Activated naive CD8-positive, alpha-beta T cell (primary cell): Measurements from ENCODE around the gene ADCY7.

ENCODE experiments used
- H3K27ac Mint-ChIP-seq: one replicate; pipeline ENCODE4 v1.8.0; 2021; ENCODE audit warnings: mixed read lengths
- H3K27me3 Mint-ChIP-seq: one replicate; pipeline ENCODE4 v1.8.0; 2021; ENCODE audit warnings: mixed read lengths
- H3K36me3 Mint-ChIP-seq: one replicate; pipeline ENCODE4 v1.8.0; 2021; ENCODE audit warnings: mixed read lengths
- H3K4me1 Mint-ChIP-seq: one replicate; pipeline ENCODE4 v1.8.0; 2021; ENCODE audit warnings: low read depth, mixed read lengths
- H3K4me3 Mint-ChIP-seq: one replicate; pipeline ENCODE4 v1.8.0; 2021; ENCODE audit warnings: mild to moderate bottlenecking, mixed read lengths
- H3K9me3 Mint-ChIP-seq: one replicate; pipeline ENCODE4 v1.8.0; 2021; ENCODE audit warnings: low read depth, mixed read lengths

The ADCY7 gene

DNA sequence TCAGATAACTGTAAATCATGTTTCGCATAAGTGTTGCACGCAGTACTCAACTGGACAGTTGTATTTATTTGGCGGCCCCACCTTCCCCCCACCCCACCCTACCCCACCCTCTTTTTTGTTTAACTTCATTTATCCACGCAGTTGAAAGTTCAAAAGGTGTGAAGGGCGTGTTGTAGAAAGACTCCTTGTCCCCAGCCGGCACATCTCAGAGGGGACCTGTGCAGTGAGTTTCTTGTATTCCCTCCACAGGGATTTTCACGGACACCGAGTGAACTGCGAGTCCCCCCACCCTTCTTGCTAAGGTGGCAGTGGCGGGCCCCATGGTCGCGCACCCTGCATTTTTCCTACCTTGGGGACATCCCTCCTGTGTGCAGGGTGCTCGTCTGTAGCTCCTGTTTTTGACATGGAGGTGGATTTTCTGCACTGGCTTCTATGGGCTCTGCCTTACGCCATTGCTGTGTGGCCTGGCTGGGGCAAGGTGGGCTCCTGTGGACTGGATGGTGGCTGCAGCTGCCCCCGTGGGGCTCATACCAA lies 36.2 kb downstream of the ADCY7 start:
- H3K27ac Mint-ChIP-seq = no peak overlapping the region

DNA sequence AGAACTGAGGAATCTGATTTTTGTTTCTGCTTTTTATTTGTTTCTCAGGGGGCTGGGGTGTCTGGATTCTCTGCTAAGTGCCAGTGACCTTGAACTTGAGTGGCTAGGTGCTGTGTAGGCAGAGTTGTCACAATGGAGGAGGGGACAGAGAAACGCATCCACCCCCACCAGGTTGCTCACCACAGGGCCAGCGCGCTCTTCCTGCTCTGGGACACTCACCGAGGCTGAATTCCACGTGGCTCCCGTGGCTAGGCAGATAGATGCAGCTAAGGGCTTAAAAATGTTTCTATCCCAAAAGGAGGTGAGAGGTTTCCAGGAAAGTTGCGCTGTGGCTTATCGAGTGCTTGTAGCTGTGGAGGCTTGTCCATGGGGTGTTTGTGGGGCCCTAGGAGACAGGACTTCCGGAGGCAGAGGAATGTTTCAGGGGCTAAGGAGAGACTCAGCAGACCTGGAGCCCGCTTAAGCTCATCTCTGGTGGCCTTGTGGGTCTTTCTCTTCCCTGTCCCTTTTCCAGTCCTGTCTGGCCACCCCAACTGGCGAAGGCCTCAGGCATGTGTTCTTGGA lies 36.8 kb downstream of the ADCY7 start:
- no peaks in the 10 kb centered on the region for H3K36me3 Mint-ChIP-seq
- no peaks in the 10 kb centered on the region for H3K4me1 Mint-ChIP-seq
- H3K9me3 Mint-ChIP-seq = no peaks in the 10 kb centered on the region
- H3K27me3 Mint-ChIP-seq = no peaks in the 10 kb centered on the region
- no peak overlapping the region for H3K27ac Mint-ChIP-seq
- H3K4me3 Mint-ChIP-seq = no peak overlapping the region

More for the DNA sequence above, 36.2 kb downstream of the ADCY7 start:
- Mint-ChIP-seq H3K4me1 (no peaks in the 10 kb centered on the region), H3K9me3 (no peaks in the 10 kb centered on the region), H3K4me3 (no peak overlapping the region), H3K36me3 (no peaks in the 10 kb centered on the region), H3K27me3 (no peaks in the 10 kb centered on the region)

- no peaks in the 10 kb centered on the region for H3K9me3 Mint-ChIP-seq
- H3K4me1 Mint-ChIP-seq = no peaks in the 10 kb centered on the region
- no peak overlapping the region for H3K27ac Mint-ChIP-seq
- no peak overlapping the region for H3K4me3 Mint-ChIP-seq
- no peaks in the 10 kb centered on the region for H3K36me3 Mint-ChIP-seq
- H3K27me3 Mint-ChIP-seq = no peaks in the 10 kb centered on the region
These were observed 37.5 kb downstream of the ADCY7 start for GRCh38 chr16:50303605-50304466.

GRCh38 chr16:50304467-50305440 lies 38.4 kb downstream of the ADCY7 start:
- no peaks in the 10 kb centered on the region for H3K4me1 Mint-ChIP-seq
- no peaks in the 10 kb centered on the region for H3K9me3 Mint-ChIP-seq
- no peak overlapping the region for H3K4me3 Mint-ChIP-seq
- no peak overlapping the region for H3K27ac Mint-ChIP-seq
- H3K27me3 Mint-ChIP-seq = no peaks in the 10 kb centered on the region
- H3K36me3 Mint-ChIP-seq = no peaks in the 10 kb centered on the region

- H3K9me3 Mint-ChIP-seq = no peaks in the 10 kb centered on the region
- H3K27me3 Mint-ChIP-seq = no peaks in the 10 kb centered on the region
- no peak overlapping the region for H3K4me3 Mint-ChIP-seq
- H3K36me3 Mint-ChIP-seq = no peaks in the 10 kb centered on the region
- H3K4me1 Mint-ChIP-seq = no peaks in the 10 kb centered on the region
- no peak overlapping the region for H3K27ac Mint-ChIP-seq
These were observed 39.2 kb downstream of the ADCY7 start for GRCh38 chr16:50305441-50306061.

- Mint-ChIP-seq H3K36me3 (no peaks in the 10 kb centered on the region), H3K4me1 (no peaks in the 10 kb centered on the region), H3K27me3 (no peaks in the 10 kb centered on the region), H3K4me3 (no peak overlapping the region), H3K9me3 (no peaks in the 10 kb centered on the region), H3K27ac (no peak overlapping the region)
These were observed 39.9 kb downstream of the ADCY7 start for GRCh38 chr16:50306287-50306686.

- peaks cover 2% of the 10 kb centered on the region for H3K36me3 Mint-ChIP-seq
- no peaks in the 10 kb centered on the region for H3K9me3 Mint-ChIP-seq
- no peak overlapping the region for H3K4me3 Mint-ChIP-seq
- peaks cover 7% of the 10 kb centered on the region for H3K4me1 Mint-ChIP-seq
- no peaks in the 10 kb centered on the region for H3K27me3 Mint-ChIP-seq
- H3K27ac Mint-ChIP-seq = no peak overlapping the region
These were observed 42.0 kb downstream of the ADCY7 start for GRCh38 chr16:50308237-50308965.

DNA sequence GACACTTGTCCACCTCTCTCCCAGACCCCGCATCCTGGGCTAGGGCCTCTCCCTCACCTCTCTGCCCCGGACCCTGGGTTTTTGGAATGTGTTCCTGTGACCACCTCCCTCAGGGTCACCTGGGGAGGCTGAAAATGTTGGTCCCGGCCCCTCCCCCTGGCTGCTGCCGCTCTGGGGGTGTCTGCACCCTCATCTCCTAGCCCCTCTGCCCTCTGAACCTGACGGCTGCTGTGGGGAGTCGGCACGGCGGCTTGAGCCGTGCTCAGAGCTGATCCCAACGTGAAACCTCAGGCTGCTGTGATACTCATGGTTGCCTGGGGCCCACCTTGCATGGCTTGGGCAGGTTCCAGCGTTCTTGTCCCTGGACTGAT lies 42.8 kb downstream of the ADCY7 start:
- no peaks in the 10 kb centered on the region for H3K27me3 Mint-ChIP-seq
- H3K36me3 Mint-ChIP-seq = peaks cover 2% of the 10 kb centered on the region

DNA sequence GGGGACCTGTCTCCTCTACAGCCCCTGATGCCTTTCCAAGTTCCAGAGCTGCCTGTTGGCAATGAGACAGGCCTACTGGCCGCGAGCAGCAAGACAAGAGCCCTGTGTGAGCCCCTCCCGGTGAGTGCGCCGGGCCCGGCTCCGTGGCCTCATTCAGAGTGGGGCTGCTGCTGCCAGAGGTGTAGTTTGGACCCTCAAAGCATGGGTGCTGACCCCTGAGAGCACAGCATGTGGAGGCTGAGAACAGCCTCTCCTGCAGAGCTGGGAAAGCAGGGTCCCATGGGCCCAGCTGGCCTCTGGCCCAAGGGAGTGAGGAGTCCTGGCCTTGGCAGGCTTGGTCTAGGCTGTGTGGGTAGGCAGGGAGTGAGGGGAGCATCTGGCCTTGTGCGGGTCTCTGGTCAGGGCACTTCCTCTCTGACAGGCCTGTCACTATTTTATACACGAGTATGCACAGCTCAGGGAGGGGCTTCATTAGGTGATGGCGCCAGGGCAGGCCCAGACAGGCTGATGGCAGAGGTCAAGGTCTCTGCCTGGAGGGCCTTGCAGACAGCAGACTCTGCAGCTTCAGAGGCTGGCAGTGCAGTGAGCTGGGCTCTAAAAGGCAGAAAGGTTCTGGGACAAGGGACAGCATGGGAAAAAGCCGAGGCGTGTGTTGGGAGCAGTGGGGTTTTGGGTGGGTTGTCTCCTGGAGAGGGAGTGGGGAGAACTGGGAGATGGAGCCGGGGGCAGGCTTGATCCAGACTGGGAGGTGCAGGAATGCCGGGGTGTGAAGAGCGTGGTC lies 43.4 kb downstream of the ADCY7 start:
- peak overlapping the region; percentile 58 for H3K27ac Mint-ChIP-seq
- no peaks in the 10 kb centered on the region for H3K9me3 Mint-ChIP-seq
- H3K4me3 Mint-ChIP-seq = no peak overlapping the region
- H3K36me3 Mint-ChIP-seq = peaks cover 2% of the 10 kb centered on the region
- H3K27me3 Mint-ChIP-seq = no peaks in the 10 kb centered on the region
- H3K4me1 Mint-ChIP-seq = peaks cover 15% of the 10 kb centered on the region

More for the DNA sequence above, 42.8 kb downstream of the ADCY7 start:
- Mint-ChIP-seq H3K4me1 (peaks cover 11% of the 10 kb centered on the region), H3K9me3 (no peaks in the 10 kb centered on the region), H3K4me3 (no peak overlapping the region), H3K27ac (no peak overlapping the region)

DNA sequence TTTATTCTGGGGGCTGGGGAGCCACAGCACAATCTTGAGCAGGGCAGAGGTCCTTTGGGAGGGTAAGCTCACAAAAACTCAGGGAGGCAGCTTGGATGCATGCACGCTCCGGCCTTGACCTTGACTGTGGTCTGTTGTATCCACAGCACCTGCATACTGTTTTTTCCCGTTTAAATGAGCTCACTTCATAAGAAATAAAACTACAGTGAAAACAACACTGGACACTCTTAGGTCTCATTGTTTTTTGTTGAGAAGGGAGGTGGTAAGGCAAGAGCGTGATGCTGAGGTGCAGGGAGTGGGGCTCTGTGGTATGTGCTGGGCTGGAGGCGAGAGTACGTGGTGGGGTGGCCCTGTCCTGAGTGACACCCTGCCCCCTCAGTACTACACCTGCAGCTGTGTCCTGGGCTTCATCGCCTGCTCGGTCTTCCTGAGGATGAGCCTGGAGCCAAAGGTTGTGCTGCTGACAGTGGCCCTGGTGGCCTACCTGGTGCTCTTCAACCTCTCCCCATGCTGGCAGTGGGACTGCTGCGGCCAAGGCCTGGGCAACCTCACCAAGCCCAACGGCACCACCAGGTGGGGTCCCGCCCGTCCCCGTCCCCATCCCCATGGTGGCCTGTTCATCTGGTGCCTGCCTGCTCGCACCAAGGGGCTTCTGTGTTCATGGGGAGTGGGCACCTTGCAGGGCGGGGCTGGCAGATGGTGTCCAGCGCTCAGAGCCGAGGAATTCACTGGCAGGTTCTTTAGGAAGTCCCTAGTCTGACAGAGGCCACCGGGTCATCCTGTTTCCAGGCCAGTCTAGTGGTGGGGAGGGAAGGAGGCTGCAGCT lies 44.2 kb downstream of the ADCY7 start:
- Mint-ChIP-seq H3K27me3 (no peaks in the 10 kb centered on the region), H3K4me1 (peaks cover 16% of the 10 kb centered on the region), H3K27ac (peak overlapping the region; percentile 58), H3K4me3 (no peak overlapping the region), H3K9me3 (no peaks in the 10 kb centered on the region), H3K36me3 (peaks cover 2% of the 10 kb centered on the region)

GRCh38 chr16:50311134-50311528 lies 44.8 kb downstream of the ADCY7 start:
- H3K36me3 Mint-ChIP-seq = peaks cover 2% of the 10 kb centered on the region
- H3K4me3 Mint-ChIP-seq = no peak overlapping the region
- no peaks in the 10 kb centered on the region for H3K27me3 Mint-ChIP-seq
- H3K9me3 Mint-ChIP-seq = no peaks in the 10 kb centered on the region
- H3K27ac Mint-ChIP-seq = no peak overlapping the region
- H3K4me1 Mint-ChIP-seq = peaks cover 16% of the 10 kb centered on the region

GRCh38 chr16:50311891-50312501 lies 45.6 kb downstream of the ADCY7 start:
- Mint-ChIP-seq H3K4me1 (peaks cover 16% of the 10 kb centered on the region), H3K36me3 (peaks cover 2% of the 10 kb centered on the region), H3K4me3 (no peak overlapping the region), H3K27me3 (no peaks in the 10 kb centered on the region), H3K27ac (peak overlapping the region; percentile 79), H3K9me3 (no peaks in the 10 kb centered on the region)
